ENCODE results near the gene ACVR1.
"Not testable (repeated sequence)": the region's sequence is repeated elsewhere in the genome, so short reads cannot be mapped to it uniquely, and the experiment has no call there.

Gene ACVR1

GRCh38 chr2:157887946-157888345 is 11.8 kb upstream of the ACVR1 start:
- no peak for TF ChIP-seq CTCF (IDR thresholded peaks at IDR 0.05; ENCODE audit: insufficient read depth, low read depth, low read length, missing control alignments)
- no peak for DNase-seq (ENCODE audit: low read depth)
- no peak overlapping the region for H3K4me3 ChIP-seq (ENCODE audit: low read depth, low read length)

DNA sequence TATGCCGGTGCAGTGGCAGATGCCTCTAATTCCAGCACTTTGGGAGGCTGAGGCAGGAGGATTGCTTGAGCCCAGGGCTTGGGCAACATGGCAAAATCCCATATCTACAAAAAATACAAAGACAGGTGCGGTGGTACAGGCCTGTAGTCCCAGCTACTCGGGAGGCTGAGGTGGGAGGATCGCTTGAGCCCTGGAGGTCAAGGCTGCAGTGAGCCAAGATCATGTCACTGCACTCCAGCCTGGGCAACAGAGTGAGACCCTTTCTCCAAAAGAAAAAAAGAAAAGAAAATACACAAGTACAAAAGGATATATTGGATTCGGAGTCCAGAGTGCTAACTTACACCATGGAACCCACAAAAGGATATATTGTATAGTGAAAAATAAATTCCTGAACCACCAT is 8.4 kb upstream of the ACVR1 start:
- not testable (repeated sequence) for DNase-seq (ENCODE audit: low read depth); H3K4me3 ChIP-seq (ENCODE audit: low read depth, low read length)

GRCh38 chr2:157880927-157881326 is 4.8 kb upstream of the ACVR1 start:
- DNase-seq (ENCODE audit: low read depth) = no peak
- H3K4me3 ChIP-seq (ENCODE audit: low read depth, low read length) = no peak overlapping the region
- no peak for TF ChIP-seq CTCF (IDR thresholded peaks at IDR 0.05; ENCODE audit: insufficient read depth, low read depth, low read length, missing control alignments)

- H3K4me3 ChIP-seq (ENCODE audit: low read depth, low read length) = no peak overlapping the region
- DNase-seq (ENCODE audit: low read depth) = no peak
- TF ChIP-seq CTCF (IDR thresholded peaks at IDR 0.05; ENCODE audit: insufficient read depth, low read depth, low read length, missing control alignments) = no peak
Observed at GRCh38 chr2:157877761-157878400, 1.8 kb upstream of the ACVR1 start.

DNA sequence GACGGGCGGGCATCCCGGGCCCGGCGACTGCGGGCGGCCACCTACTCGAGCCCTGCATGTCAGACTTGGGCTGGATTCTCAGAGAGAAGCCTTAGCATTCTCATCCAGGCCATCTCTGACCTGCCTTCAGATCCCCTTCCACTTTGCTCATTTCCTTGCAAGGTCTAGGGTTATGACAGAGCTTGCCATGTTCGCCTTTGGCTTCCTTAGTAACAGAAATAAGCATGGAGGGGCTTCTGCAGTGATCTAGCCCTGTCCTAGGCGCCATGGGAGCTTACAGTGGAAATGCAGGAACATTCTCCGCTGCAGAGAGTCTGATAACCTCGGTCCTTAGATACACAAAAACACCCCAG is 632 bp upstream of the ACVR1 start:
- TF ChIP-seq CTCF (IDR thresholded peaks at IDR 0.05; ENCODE audit: insufficient read depth, low read depth, low read length, missing control alignments) = no peak
- peak overlapping the region; percentile 80 for H3K4me3 ChIP-seq (ENCODE audit: low read depth, low read length)
- no peak for DNase-seq (ENCODE audit: low read depth)

DNA sequence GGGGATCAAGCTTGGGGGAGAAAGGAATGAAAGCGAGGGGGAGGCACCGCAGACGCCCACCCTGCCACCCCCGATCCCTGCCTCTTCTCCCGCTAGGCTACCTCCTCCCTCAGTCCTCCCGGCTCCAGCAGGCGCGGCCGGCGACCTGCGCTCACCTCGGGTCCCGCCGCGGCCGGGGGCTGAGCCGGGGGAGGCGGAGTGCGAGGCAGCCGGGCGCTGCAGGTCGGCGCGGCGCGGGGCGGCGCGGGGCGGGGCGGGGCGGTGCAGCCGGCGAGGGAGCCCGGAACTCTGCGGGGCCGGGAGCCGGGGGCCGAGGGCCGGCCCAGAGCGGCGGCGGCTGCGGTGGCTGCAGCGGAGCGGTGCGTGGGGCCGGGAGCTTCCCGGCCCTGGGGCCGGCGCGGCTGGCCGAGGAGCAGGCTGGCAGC is 477 bp downstream of the ACVR1 start:
- no peak for DNase-seq (ENCODE audit: low read depth)
- TF ChIP-seq CTCF (IDR thresholded peaks at IDR 0.05; ENCODE audit: insufficient read depth, low read depth, low read length, missing control alignments) = no peak
- H3K4me3 ChIP-seq (ENCODE audit: low read depth, low read length) = peak overlapping the region; percentile 80

GRCh38 chr2:157874997-157875640 is 1.0 kb downstream of the ACVR1 start:
- DNase-seq (ENCODE audit: low read depth) = no peak
- H3K4me3 ChIP-seq (ENCODE audit: low read depth, low read length) = peak overlapping the region; percentile 44
- no peak for TF ChIP-seq CTCF (IDR thresholded peaks at IDR 0.05; ENCODE audit: insufficient read depth, low read depth, low read length, missing control alignments)

All from GM12865 (cell line).